OCI-LY7 (cell line): Measurements from ENCODE around the gene ZNF22. TPM values are rescaled to one million over a fixed set of nuclear protein-coding genes. Genes with fewer than 3 reads are reported as not detected.

ENCODE experiments used
- BruUV-seq: library from RNA; stranded (reverse); fragments of 400-500 nt; replicated peaks from 2 replicates; lab custom pipeline; 2021; lab: Mats Ljungman, UMichigan
- CTCF ChIA-PET: fragments of 300-600 bp; sonication (Branson Sonifier 250); formaldehyde crosslinking; loops from one replicate; lab custom pipeline; 2022; ENCODE audit warnings: antibody characterized with exemption; ENCODE audit not compliant: unreplicated experiment; lab: Charles Lee
- POLR2A ChIA-PET: fragments of 300-600 bp; sonication (Branson Sonifier 250); formaldehyde crosslinking; loops from one replicate; lab custom pipeline; 2022; ENCODE audit warnings: antibody characterized with exemption; lab: Charles Lee
- DNase-seq: peaks from one replicate; pipeline ENCODE4 v3.0.0-alpha.2; 2015; ENCODE audit warnings: low spot score
- H2AFZ ChIP-seq: fragments of 200-600 bp; sonication (generic), shearing (Covaris generic); 2 replicates; pipeline ENCODE4 v1.6.1; 2014; ENCODE audit warnings: mild to moderate bottlenecking, antibody characterized with exemption, low read length, moderate library complexity
- H3K27ac ChIP-seq: fragments of 200-600 bp; sonication (generic); 2 replicates; pipeline ENCODE4 v1.5.1; 2014; ENCODE audit warnings: mixed run types, low read depth, mild to moderate bottlenecking, moderate library complexity, low read length, inconsistent platforms; ENCODE audit not compliant: poor library complexity, severe bottlenecking
- H3K36me3 ChIP-seq: fragments of 200-600 bp; sonication (generic); 2 replicates; pipeline ENCODE4 v1.6.1; 2014; ENCODE audit warnings: mild to moderate bottlenecking, antibody characterized with exemption, low read length, moderate library complexity, mixed read lengths; ENCODE audit not compliant: insufficient read depth
- H3K4me1 ChIP-seq: fragments of 200-600 bp; sonication (generic); 2 replicates; pipeline ENCODE4 v1.5.1; 2014; ENCODE audit warnings: mild to moderate bottlenecking, low read length; ENCODE audit not compliant: insufficient read depth, poor library complexity, severe bottlenecking
- H3K4me2 ChIP-seq: fragments of 200-600 bp; sonication (generic); 2 replicates; pipeline ENCODE4 v1.6.1; 2014; ENCODE audit warnings: mild to moderate bottlenecking, low read length
- H3K4me3 ChIP-seq: fragments of 200-600 bp; sonication (generic); 2 replicates; pipeline ENCODE4 v1.5.1; 2014; ENCODE audit warnings: mild to moderate bottlenecking, low read depth, low read length; ENCODE audit not compliant: poor library complexity, severe bottlenecking
- H3K79me2 ChIP-seq: fragments of 200-600 bp; sonication (generic); 2 replicates; pipeline ENCODE4 v1.6.1; 2016; ENCODE audit warnings: low read depth, mild to moderate bottlenecking, low read length, moderate library complexity, mixed read lengths; ENCODE audit not compliant: insufficient read depth
- H3K9me2 ChIP-seq: fragments of 200-600 bp; sonication (generic); 2 replicates; pipeline ENCODE4 v1.6.1; 2016; ENCODE audit warnings: mild to moderate bottlenecking, low read length, mixed read lengths; ENCODE audit not compliant: insufficient read depth
- H3K9me3 ChIP-seq: fragments of 200-600 bp; sonication (generic); 2 replicates; pipeline ENCODE4 v1.6.1; 2014; ENCODE audit warnings: mild to moderate bottlenecking, mixed run types, low read length, mixed read lengths
- H4K20me1 ChIP-seq: fragments of 200-600 bp; sonication (generic); 2 replicates; pipeline ENCODE4 v1.6.1; 2014; ENCODE audit warnings: mild to moderate bottlenecking, antibody characterized with exemption, low read length, moderate library complexity, mixed read lengths; ENCODE audit not compliant: insufficient read depth
- EZH2phosphoT487 ChIP-seq: fragments of 200-600 bp; sonication (generic); IDR thresholded peaks from 2 replicates; pipeline ENCODE4 v1.6.1; 2018; ENCODE audit warnings: low read depth, borderline replicate concordance, mild to moderate bottlenecking, mixed run types, antibody characterized with exemption, low read length, moderate library complexity, mixed read lengths
- intact Hi-C: fragments of 100-400 bp; cut with micrococcal nuclease; formaldehyde crosslinking; loops from one replicate; pipeline ENCODE4 v1.10.0; 2022; ENCODE audit not compliant: unreplicated experiment
- total RNA-seq, 2 experiments: library from RNA; depleted of rRNA in 1 of 2; stranded (reverse); fragments of >200 nt in 1 of 2; shearing (Covaris generic) in 1 of 2; gene quantifications; 2 replicates each; pipeline ENCODE4 v1.2.3, GENCODE V29; 2014 to 2022
- TF ChIP-seq, protein P1 (sequence below): fragments of 200-600 bp; sonication (generic); conservative IDR thresholded peaks from 2 replicates; pipeline ENCODE4 v1.5.1; 2014; ENCODE audit warnings: mild to moderate bottlenecking, antibody characterized with exemption, low read length, moderate library complexity, mixed read lengths

Gene ZNF22
- total RNA-seq, 2 experiments from 2014 or later: 33.3 to 46.6 TPM

DNA sequence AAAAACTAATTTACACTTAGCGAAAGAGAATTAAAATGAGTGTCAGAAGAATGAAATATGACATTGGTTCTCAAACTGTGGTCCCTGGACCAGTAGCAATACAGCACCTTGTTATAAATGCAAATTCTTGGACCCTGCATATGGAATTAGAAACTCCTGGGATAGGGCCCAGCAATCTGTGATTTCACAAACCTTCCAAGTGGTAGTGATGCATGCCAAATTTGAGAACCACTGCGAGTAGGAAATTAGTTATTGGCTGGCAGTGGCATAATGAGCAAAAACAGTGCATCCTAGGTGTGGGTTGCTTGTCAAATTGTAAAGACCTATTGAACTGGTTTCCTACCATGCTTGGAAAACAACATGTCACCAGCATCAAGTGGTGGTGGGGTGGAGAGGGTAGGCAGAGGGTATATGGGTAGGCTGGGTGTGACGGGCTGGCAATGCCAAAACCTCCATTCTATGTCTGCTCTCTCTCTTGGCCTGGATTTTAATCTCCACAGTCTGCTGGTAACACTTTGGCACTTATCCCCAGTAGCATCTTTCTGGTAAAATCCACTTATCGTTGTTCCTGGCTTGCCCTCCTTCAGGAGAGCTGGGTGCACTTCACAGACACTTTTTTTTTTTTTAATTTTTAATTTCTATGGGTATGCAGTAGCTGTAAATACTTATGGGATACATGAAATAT lies 50.0 kb downstream of the ZNF22 start:
- no peak overlapping the region for H3K4me2 ChIP-seq
- CTCF ChIA-PET: no interaction called here
- POLR2A ChIA-PET: no interaction called here
- no peaks in the 10 kb centered on the region for H3K9me2 ChIP-seq
- TF ChIP-seq EZH2phosphoT487: no peak
- TF ChIP-seq, protein P1, sequence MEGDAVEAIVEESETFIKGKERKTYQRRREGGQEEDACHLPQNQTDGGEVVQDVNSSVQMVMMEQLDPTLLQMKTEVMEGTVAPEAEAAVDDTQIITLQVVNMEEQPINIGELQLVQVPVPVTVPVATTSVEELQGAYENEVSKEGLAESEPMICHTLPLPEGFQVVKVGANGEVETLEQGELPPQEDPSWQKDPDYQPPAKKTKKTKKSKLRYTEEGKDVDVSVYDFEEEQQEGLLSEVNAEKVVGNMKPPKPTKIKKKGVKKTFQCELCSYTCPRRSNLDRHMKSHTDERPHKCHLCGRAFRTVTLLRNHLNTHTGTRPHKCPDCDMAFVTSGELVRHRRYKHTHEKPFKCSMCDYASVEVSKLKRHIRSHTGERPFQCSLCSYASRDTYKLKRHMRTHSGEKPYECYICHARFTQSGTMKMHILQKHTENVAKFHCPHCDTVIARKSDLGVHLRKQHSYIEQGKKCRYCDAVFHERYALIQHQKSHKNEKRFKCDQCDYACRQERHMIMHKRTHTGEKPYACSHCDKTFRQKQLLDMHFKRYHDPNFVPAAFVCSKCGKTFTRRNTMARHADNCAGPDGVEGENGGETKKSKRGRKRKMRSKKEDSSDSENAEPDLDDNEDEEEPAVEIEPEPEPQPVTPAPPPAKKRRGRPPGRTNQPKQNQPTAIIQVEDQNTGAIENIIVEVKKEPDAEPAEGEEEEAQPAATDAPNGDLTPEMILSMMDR: no peak
- no peaks in the 10 kb centered on the region for H3K4me1 ChIP-seq
- no peaks in the 10 kb centered on the region for H4K20me1 ChIP-seq
- DNase-seq: no peak
- no TSS peak for BruUV-seq
- no peaks in the 10 kb centered on the region for H3K36me3 ChIP-seq
- intact Hi-C loops: no loop called here
- no peaks in the 10 kb centered on the region for H3K79me2 ChIP-seq
- H3K9me3 ChIP-seq: no peaks in the 10 kb centered on the region
- H3K4me3 ChIP-seq: no peak overlapping the region
- H2AFZ ChIP-seq: no peak overlapping the region
- no peak overlapping the region for H3K27ac ChIP-seq

DNA sequence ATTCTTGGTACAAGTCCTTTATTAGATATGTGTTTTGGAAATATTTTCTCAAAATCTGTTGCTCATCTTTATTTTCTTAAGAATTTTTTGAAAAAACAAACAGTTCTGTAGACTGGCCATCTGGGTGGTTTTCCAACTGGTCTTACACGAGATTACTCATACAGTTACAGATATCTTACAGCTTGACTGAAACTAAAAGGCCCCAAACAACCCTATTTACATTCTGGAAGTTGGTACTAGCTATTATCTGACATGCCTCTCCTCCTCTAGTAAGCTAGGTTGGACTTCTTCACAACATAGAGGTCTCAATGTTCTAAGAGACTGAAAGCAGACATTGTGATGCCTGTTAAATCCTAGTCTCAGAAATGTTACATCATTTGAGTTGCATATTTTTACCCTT lies 52.0 kb downstream of the ZNF22 start:
- intact Hi-C loops: no loop called here
- DNase-seq: no peak

DNA sequence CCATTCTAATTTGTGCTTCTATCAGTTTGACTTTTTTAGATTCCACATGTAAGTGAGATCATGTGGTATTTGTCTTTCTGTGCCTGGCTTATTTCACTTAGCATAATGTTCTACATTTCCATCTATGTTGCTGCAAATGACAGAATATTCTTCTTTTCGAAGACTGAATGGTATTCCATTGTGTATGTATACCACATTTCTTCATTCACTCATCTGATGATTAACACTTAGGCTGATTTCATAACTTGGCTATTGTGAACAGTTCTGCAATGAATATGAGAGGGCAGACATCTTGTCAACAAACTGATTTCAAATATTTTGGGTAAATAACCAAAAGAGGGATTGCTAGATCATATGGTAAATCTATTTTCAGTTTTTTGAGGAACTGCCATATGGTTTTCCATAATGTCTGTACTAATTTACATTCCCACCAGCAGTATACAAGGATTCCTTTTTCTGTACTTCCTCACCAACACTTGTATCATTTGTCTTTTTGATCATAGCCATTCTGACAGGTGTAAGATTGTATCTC lies 52.9 kb downstream of the ZNF22 start:
- Histone ChIP-seq H2AFZ (no peak overlapping the region), H3K4me1 (no peaks in the 10 kb centered on the region), H3K27ac (no peak overlapping the region), H3K4me3 (no peak overlapping the region), H3K36me3 (no peaks in the 10 kb centered on the region), H3K79me2 (no peaks in the 10 kb centered on the region), H3K9me2 (no peaks in the 10 kb centered on the region), H4K20me1 (no peaks in the 10 kb centered on the region), H3K9me3 (no peaks in the 10 kb centered on the region), H3K4me2 (no peak overlapping the region)
- CTCF ChIA-PET: no interaction called here
- TF ChIP-seq EZH2phosphoT487: no peak
- TF ChIP-seq, protein P1: no peak
- BruUV-seq: no TSS peak
- POLR2A ChIA-PET: no interaction called here
- no peak for DNase-seq
- intact Hi-C loops: no loop called here

More for the DNA sequence above, 52.0 kb downstream of the ZNF22 start:
- no peak overlapping the region for H3K4me3 ChIP-seq
- H3K79me2 ChIP-seq: no peaks in the 10 kb centered on the region
- H3K9me2 ChIP-seq: no peaks in the 10 kb centered on the region
- H3K36me3 ChIP-seq: no peaks in the 10 kb centered on the region
- no TSS peak for BruUV-seq
- H3K4me1 ChIP-seq: no peaks in the 10 kb centered on the region
- CTCF ChIA-PET: no interaction called here
- TF ChIP-seq EZH2phosphoT487: no peak
- no peak overlapping the region for H3K27ac ChIP-seq
- no peak overlapping the region for H3K4me2 ChIP-seq
- no peak overlapping the region for H2AFZ ChIP-seq
- H3K9me3 ChIP-seq: no peaks in the 10 kb centered on the region
- POLR2A ChIA-PET: no interaction called here
- no peaks in the 10 kb centered on the region for H4K20me1 ChIP-seq

Other genes with a start within 250 kb of the ZNF22 start
- not detected in 2 replicates for gene TMEM72, start 89.6 kb upstream of the ZNF22 start, total RNA-seq (2014; rRNA removed; shearing (Covaris generic))
- not detected in 2 replicates for gene TMEM72, start 89.6 kb upstream of the ZNF22 start, total RNA-seq (2022)
- 1.9 and 2.6 TPM in 2 replicates for gene RASSF4, start 41.1 kb upstream of the ZNF22 start, total RNA-seq (2014; rRNA removed; shearing (Covaris generic))
- 2.7 and 5.3 TPM in 2 replicates for gene RASSF4, start 41.1 kb upstream of the ZNF22 start, total RNA-seq (2022)
- gene DEPP1, start 22.1 kb upstream of the ZNF22 start, total RNA-seq (2014; rRNA removed; shearing (Covaris generic)): 0.08 and 0.09 TPM in 2 replicates
- not detected in 2 replicates for gene DEPP1, start 22.1 kb upstream of the ZNF22 start, total RNA-seq (2022)